Stimulated activated naive CD4-positive, alpha-beta T cell treated with Interleukin-2 at 50 U/mL for 16 hours (primary cell): Measurements from ENCODE around the gene CRYL1.
"Not testable (repeated sequence)": the region's sequence is repeated elsewhere in the genome, so short reads cannot be mapped to it uniquely, and the experiment has no call there.

Experiments
- DNase-seq: peaks from one replicate; lab custom pipeline; 2025; lab: John Stamatoyannopoulos, UW

CRYL1 gene

GRCh38 chr13:20456737-20457136 is 68.9 kb downstream of the CRYL1 start:
- no peak for DNase-seq

- DNase-seq: no peak
Measured at GRCh38 chr13:20451397-20451796, 74.3 kb downstream of the CRYL1 start.

- DNase-seq: no peak
Measured at GRCh38 chr13:20448470-20448869, 77.2 kb downstream of the CRYL1 start.

- DNase-seq: no peak
Measured at GRCh38 chr13:20446900-20447299, 78.8 kb downstream of the CRYL1 start.

- DNase-seq: no peak
Measured at GRCh38 chr13:20446405-20446804, 79.3 kb downstream of the CRYL1 start.

DNA sequence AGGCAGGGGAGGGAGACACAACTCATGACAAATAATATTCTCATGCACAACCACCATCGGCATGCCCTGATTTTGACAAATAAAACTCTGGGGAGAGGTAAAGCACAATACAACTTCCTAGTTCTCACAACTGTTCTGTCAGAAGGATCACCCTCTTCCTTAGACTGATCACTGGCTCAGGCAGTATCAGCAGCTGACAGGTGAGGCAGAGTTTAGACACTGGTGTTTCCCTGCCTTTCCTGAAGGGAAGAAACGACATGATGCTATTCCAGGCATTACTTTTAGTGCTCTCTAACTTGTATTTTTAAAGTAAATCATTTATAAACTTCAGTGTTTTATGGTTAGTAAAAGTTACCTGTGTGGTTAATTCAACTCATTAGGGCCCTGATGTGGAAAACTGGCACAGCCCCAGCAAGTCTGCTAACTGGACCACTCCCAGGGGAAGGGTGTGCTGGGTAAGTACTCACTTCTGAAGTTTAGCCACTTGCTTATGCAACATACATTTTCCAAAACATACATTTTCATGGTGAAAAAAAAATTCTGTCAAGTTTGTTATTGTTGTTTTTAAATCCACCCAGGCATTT is 82.8 kb downstream of the CRYL1 start:
- no peak for DNase-seq

DNA sequence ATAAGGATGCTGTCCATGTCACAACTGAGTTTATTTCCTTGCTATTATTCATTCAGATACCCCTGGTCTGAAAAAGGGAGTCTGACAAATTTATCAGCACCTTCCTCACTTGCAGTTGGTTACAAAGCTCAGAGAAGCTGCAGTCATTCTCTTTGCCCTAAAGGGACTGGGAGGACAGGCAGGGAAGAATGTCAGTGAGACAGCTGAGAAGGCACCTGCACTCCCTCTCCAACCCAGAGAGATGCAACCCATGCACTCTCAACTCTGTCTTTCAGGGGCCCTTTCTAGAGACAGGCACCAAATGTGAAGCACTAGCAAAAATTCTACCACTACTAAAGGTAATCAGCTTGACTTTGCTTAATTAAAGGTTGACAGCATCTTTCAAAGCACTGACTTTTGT is 83.3 kb downstream of the CRYL1 start:
- no peak for DNase-seq

- DNase-seq: no peak
Measured at GRCh38 chr13:20441879-20442278, 83.8 kb downstream of the CRYL1 start.

GRCh38 chr13:20441056-20441455 is 84.6 kb downstream of the CRYL1 start:
- DNase-seq: no peak

- DNase-seq: no peak
Measured at GRCh38 chr13:20439261-20439660, 86.4 kb downstream of the CRYL1 start.

DNA sequence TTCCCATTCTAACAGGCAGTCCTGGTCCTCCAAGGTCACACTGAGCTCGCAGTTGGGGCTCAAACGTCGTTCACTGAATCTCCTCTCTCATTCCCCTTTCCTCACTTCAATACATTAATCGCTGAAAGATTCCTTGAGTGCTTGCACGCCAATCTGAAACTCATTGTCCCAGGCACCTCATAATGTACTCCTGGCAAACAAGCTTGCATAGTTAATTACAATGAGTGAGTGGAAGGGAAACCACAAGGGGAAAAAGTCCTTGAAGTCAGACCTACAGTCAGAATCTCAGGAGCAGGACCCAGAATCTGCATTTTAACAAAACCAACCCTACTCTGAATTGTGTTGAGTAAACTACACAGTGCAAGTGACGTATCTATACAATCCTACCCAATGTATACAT is 86.9 kb downstream of the CRYL1 start:
- no peak for DNase-seq

GRCh38 chr13:20436505-20436904 is 89.2 kb downstream of the CRYL1 start:
- no peak for DNase-seq

DNA sequence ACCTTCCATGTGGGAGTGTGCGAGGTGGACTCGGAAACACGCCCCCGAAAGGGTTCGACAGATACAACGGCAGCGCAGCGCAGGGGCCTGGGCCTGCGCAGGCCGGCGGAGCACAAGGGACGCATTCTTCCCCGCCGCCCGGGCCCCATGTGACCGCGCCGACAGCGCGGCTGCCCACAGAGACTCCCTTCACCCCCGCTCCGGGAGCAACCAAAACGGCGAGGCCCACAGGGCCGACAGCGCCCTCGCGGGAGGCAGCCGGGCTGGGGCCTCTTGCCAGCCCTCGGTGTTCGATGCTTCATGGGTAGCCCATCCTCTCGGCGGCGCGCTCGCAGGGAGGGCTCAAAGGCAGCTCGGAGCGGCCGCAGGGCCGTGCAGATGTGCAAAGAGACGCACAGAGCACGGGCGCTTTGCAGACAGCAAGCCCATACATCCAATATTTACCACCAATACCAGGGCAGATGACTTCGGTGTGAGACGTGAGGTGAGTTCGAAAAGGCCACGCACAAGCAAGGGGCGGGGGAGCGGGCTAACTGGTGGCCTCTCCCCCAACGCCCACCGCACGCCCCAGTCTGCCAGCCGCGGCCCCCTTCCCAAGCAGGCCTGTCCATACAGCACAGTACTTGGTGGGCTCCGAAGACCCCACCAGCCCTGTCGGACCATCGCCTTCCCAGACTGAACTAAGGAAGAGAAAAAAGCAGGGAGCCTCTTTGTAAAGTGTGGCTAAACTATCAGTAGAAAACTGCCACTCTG is 89.9 kb downstream of the CRYL1 start:
- DNase-seq: no peak

DNA sequence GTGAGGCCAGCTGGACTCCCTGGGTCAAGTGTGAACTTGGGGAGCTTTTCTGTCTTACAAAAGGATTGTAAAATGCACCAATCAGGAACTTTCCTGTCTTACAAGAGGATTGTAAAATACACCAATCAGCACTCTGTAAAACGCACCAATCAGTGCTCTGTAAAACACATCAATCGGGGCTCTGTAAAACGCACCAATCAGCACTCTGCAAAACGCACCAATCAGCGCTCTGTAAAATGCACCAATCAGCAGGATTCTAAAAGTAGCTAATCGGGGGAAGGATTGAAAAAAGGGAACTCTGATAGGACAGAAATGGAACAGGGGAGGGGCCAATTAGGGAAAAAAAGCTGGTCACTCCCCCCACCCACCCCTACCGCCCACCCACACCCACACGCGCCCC is 91.4 kb downstream of the CRYL1 start:
- DNase-seq: not testable (repeated sequence)

GRCh38 chr13:20431687-20432384 is 93.8 kb downstream of the CRYL1 start:
- no peak for DNase-seq

DNA sequence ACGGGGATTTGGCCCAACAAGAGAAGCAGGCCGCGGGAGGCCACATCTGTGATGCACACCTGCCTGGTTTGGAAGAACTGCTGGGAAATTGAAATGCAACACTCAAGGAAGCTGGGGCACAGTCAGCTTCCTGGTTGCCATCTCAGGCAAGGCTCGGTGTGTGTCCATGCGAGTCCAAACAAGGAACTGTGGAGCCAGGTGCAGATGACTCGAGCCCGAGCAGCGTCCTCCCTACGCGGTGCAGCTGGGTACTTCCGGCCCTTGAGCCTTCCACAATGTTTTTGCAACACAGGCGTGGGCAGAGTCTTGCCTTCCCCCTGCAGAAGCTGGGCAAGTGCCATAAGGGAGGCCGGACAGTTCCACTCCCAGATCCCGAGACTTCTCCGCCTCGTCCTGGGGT is 94.6 kb downstream of the CRYL1 start:
- no peak for DNase-seq

DNA sequence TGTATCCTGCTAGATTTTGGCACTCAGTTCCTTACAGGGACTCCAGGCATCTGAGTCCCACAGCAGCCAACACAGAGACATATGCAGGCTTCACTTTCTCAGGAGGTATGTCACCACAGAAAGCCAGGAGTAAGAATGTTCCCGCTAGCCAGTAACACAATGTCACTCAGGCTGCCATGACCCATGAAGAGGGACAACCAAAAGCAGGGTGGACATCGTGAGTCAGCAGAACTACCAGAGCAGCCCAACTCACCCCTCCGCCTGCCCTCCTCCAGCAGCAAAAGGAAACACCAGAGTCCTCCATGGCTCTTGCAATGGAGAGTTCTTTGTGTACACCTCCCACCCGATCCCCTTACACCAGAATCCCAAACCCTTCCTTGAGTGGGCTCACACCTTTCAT is 95.4 kb downstream of the CRYL1 start:
- no peak for DNase-seq

DNA sequence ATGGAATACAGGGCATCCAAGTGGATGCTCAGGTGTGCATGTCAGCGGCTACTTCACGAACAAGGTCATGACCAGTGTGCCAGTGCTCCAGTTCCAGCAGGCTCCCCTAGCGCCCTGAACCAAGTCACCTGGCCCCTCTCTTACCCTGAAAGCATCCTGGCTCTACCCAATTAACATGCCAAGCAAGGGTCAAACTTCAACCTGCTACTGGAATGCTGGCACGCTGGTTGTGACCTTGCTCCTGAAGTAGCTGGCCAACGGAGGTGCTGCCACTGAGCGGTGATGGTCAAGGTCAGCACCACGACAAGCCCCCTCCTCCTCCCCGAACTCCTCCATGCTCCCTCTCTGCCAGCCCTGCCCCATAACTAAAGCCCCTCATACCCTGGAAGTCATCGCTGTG is 96.0 kb downstream of the CRYL1 start:
- DNase-seq: no peak

GRCh38 chr13:20428666-20429644 is 96.7 kb downstream of the CRYL1 start:
- no peak for DNase-seq

DNA sequence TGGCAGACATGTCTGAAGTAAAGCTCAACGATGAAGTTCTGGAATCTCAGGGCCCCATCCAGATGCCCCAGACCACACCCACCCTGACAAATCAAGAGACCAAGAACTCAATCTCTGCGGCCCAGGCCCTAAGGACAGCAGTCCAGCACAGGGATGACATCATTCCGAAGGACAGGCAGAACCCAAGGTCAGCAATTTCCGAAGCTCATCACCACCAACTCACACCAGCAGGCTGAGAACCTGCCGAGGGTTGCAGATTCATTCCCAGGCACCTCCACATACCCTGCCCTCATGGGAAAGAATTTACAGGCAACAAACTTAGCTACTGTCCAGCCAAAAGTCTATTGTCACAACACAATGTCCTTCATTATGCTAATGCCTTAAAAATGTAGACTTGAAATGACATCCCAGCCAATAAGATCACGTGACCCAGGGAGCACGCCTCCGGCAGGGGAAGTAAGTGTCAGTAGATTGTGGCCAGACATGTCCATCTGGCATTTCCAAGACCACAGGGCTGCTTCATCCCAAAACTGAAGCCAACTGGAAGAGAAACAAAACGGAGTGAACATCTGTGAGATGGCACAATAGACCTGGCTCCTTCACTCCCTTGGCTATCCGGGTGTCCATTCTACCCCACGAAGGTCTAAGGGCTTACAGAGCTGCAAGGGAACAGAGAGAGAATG is 98.8 kb downstream of the CRYL1 start:
- DNase-seq: no peak

DNA sequence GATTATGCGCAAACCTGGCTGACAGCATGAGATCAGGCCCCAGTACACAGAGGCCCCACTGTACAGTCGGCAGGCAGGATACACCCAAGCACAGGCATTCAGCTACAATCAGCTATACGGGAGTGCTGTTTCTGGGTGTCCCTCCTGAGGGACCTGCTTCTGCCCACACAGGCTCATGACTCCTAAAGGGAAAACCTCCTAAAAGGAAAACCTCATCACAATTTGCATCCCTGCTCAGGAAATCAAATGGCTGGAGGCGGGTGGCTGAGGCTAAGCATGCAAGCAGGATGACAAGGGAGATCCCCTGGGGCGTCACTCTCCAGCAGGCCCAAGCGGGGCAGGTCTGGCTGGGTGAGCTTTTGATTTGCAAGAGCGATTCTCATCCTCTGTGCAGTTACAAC is 99.8 kb downstream of the CRYL1 start:
- DNase-seq: no peak

DNA sequence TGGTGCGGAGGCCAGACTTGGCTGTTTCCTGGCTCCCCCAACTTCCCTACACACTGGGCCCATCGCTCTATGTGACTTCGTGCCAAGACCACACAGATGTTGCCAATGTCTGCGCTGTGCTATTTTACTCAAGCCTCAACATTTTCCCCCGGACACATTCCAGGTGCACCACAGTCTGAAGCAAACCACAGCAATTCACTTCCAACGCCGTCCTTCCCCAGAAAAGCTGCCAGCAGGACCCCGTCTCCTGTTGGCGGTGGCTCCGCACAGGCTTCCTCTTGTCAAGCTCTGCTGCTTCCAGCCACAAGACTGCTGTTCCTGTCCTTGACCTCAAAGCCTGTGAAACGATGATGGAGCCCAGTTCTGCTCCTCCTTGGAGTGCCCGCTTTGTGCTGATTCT is 100.7 kb downstream of the CRYL1 start:
- no peak for DNase-seq
